Measurements from ENCODE around the gene HDAC4.

- TF ChIP-seq CTCF (IDR thresholded peaks at IDR 0.05) = no peak
- no peak for TF ChIP-seq POLR2AphosphoS5 (IDR thresholded peaks at IDR 0.05; ENCODE audit: insufficient read depth in 1 of 2, low read depth in 1 of 2)
Measured at GRCh38 chr2:239441261-239442078, 40.6 kb upstream of the HDAC4 start.
